ENCODE data around the gene SIL1.

DNA sequence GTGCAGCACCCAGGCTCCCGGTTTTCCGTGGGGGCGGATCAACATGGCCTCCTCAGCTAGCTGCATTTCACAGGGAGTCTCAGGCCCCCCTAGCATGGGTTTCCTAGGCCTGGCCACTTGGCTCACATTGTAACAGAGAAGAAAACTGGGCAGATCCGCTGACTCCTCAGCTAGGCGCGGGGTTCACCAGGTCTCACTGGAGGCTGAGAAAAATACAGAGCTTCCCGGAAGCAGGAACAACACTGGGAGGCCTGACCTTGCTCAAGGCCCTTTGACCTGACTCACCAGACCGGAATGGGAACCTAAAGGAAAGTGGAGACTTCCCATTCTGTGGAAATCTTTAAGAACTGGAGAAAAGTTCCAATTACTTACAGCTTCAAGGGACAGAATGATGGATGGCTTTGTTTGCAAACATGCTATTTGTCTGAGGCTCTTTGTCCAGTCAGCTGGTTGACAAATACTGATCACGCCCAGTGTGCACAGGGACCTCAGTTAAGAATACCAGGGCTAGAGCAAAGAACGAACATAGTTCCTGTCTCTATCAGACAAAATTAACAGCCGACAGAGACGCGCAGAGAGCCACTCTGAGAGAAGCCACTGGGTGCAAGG is 234.3 kb downstream of the SIL1 start:
- TF ChIP-seq, protein P1, sequence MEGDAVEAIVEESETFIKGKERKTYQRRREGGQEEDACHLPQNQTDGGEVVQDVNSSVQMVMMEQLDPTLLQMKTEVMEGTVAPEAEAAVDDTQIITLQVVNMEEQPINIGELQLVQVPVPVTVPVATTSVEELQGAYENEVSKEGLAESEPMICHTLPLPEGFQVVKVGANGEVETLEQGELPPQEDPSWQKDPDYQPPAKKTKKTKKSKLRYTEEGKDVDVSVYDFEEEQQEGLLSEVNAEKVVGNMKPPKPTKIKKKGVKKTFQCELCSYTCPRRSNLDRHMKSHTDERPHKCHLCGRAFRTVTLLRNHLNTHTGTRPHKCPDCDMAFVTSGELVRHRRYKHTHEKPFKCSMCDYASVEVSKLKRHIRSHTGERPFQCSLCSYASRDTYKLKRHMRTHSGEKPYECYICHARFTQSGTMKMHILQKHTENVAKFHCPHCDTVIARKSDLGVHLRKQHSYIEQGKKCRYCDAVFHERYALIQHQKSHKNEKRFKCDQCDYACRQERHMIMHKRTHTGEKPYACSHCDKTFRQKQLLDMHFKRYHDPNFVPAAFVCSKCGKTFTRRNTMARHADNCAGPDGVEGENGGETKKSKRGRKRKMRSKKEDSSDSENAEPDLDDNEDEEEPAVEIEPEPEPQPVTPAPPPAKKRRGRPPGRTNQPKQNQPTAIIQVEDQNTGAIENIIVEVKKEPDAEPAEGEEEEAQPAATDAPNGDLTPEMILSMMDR (IDR thresholded peaks at IDR 0.05; ENCODE audit: low read length) = no peak
- no peak for TF ChIP-seq EZH2 (IDR thresholded peaks at IDR 0.05; ENCODE audit: borderline replicate concordance, low read length)

Data from OCI-LY1 (cell line).